GM21447 (cell line): ENCODE measurements around the gene DLX5.

Experiments used
- ATAC-seq: cut with Tn5 transposase; IDR thresholded peaks from one replicate; pipeline ENCODE4 v1.9.1; 2021; ENCODE audit not compliant: unreplicated experiment

The DLX5 gene

DNA sequence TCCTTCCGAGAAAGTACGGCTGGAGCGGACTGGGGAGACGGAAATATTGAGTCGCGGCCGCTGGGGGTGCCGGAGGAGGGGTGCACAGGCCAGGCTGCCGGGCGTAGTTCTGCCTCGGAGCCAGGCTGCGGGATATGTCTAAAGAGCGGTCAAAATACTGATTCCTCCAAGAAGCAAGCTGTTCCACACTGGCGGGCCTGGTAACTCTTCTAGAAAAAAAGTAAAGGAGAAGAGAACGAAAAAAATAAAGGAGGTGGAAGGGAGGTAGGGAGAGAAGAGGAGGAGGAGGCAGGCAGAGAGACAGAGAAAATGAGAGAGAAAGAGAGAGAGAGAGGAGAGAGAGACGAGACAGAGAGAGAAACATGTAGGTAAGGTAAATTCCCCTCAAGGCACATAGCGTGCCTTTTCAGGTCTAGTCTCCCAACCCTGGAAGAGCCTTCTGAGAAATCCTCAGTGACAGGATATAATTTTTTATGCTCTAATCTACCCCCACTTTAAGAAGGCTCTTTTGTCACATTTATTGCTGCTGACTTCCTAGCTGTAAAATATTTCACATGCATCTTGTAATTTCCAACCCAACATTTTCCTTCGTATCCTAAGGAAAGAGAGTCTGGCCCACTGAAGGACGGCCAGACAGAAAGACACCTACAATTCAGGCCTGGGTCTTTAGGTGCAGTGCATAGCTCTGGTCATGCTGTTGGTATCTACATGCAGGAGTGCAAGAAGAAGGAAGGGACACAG is 5.7 kb downstream of the DLX5 start:
- ATAC-seq, result no peak

GRCh38 chr7:97018126-97018601 is 6.5 kb downstream of the DLX5 start:
- no peak for ATAC-seq

DNA sequence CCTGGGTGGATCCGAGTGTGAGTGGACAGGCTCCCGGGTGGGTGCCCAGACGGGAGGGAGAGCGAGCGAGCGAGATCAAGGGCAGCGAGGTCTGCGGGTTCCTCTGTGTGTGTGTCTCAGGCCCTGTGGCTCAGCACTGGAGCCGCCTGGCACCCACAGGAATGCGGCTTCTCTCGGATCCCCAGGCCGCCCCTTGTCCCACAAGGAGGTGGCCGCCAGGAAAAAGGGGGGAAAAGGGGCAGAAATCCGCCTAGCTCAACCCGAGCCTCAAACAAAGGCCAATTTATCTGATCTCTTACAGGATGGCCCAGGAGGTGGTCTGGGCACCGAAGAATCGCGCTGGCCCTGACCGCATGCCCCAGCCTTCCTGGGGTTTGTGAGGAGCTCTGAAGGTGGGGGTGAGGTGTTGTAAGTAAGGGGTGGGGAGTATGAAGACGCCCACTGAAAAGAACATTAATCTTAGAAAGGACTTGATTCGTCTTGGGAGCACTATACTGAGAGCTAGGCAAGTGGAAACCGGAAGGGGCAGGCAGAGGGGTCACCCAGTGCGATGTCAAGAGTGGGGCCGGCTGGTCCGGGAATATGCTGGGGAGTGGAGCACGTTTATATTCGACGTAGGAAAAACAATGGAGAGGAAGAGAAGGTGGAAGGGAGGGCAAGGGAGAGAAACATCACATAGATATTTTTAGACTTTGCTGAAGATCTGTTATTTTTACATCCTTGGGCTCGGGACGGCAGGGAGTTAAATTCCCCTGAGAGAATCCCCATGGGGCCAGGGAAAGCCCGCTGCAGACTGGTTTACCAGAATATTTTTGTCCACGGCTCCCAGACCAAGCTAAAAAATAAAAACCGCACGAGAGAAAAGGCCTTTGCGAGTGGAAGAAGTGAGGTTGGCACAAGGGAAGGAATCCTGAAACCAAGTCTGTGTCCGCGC is 7.2 kb downstream of the DLX5 start:
- ATAC-seq, result no peak

- ATAC-seq, result no peak
These were observed 8.0 kb downstream of the DLX5 start for GRCh38 chr7:97016381-97017191.

- no peak for ATAC-seq
These were observed 8.8 kb downstream of the DLX5 start for GRCh38 chr7:97015756-97016380.

GRCh38 chr7:97015279-97015678 is 9.4 kb downstream of the DLX5 start:
- no peak for ATAC-seq

DNA sequence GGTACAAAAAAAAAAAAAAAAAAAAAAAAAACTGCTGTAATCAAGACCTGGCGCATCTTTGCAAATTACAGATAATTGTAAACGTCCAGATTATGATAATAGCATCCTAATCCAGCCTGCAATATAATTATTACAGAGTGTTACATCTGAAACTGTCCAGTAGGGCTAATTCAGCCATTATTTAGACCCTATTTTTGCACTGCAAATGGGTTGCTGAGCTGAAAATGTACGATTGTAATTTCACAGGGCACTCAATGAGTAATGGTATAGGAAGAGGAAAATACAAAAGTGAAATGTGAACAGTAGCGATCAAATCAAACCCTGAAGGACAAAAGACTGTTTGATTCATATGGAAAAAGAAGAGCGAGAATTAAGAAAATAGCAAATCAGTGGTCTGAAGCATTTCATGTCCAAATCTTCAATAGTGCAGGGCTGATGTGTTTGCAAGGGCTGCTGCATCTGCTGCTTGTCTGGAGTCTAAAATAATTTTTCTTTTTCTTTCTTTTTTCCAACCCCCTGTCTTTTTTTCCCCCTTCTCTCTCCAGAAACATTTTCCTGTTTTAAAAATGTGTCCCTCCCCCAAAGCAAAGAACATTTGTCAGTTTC is 10.4 kb downstream of the DLX5 start:
- ATAC-seq, result no peak

- no peak for ATAC-seq
These were observed 10.8 kb downstream of the DLX5 start for GRCh38 chr7:97013845-97014134.

DNA sequence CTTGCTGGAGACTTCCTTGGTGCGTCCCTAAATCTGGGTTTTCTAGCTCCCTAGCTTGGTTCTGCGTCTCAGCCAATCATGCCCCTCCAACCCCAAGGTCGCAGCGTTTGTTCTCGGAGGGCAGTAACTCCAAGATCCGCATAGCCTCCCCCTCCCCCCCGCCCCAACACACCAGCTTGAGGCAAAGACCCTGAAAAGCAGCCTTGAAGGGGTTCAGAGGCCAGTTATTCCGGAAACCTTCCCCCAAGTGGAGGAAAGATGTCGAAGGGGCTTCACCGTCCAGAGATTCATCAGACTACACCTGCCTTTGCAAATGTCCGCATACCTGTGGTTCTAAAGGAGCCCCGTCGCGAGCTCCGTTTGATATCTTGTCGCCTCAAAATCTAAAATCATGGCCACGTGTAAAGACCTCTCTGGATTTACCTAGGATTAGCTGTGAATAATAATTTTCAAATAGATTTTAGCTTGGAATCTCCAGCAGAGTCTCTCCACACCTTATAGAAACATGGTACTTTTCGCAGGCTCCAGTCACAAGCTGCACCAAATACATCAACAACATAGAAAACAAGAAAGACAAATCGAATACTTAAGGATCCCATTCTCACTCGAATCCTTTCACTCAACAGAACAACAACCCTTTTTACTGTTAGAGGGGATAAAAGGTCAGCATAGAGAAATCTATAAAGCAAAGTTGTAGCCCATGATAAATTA is 11.3 kb downstream of the DLX5 start:
- ATAC-seq, result no peak

- no peak for ATAC-seq
These were observed 12.1 kb downstream of the DLX5 start for GRCh38 chr7:97012365-97013133.

- no peak for ATAC-seq
These were observed 12.9 kb downstream of the DLX5 start for GRCh38 chr7:97011536-97012364.

DNA sequence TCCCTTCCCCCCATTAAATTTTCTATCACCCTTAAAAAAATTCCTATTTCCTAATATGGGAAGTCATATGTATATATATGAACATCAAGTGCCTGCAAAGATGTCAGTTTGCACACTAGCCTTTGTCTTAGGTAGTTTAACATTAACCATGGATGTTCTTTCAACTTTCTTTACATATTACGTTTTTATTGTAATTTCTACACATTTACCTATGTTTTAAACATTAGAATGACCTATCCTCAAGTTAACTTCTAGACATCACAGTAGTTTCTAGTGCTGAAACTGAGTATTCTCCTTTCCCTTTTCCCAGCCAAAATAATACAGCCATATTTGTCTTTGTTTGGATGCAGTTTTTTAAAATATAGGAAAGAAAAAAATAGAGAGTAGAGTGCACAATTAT is 13.5 kb downstream of the DLX5 start:
- ATAC-seq, result no peak

DNA sequence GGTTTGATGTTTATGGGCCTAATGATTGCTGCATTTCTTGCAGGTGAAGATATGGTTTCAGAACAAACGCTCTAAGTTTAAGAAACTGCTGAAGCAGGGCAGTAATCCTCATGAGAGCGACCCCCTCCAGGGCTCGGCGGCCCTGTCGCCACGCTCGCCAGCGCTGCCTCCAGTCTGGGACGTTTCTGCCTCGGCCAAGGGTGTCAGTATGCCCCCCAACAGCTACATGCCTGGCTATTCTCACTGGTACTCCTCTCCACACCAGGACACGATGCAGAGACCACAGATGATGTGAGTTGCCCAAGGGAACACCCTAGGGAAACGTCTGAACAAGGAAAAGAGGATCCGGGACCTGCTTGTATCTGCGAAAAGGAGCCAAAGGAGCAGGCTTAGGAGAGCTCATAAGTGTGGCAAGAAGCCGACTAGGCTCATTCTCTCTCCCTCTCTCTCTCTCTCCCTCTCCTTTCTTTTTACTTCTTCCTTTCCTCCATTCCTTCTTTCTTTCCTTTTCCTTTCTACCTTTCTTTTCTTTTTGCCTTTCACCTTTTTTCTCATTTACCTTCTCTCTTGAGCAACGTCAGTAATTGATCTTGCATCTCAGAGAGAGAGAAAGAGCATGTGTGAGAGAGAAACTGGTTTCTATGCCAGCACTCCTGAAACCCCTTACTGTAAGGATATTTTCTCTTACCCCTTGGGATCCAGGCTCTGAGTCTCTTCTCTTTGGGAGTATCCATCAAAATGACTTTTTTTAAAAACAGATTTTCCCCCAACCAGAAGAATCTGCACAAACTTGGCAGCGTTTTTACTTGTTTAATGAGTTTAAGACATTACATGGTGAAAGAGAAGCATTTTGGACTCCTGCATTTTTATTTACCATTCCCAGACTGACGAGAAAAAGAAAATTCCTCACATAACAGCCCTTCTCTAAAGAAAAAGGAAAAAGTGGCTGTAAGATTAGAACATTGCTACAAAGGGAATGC is 14.6 kb downstream of the DLX5 start:
- ATAC-seq, result no peak

- ATAC-seq, result no peak
These were observed 16.2 kb downstream of the DLX5 start for GRCh38 chr7:97008275-97008917.

DNA sequence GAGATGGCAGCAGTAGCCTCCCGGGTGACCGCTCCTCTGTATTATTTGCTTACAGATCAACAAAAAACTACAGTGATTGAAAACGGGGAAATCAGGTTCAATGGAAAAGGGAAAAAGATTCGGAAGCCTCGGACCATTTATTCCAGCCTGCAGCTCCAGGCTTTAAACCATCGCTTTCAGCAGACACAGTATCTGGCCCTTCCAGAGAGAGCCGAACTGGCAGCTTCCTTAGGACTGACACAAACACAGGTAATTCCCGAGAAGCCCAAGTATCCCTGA is 17.1 kb downstream of the DLX5 start:
- no peak for ATAC-seq

DNA sequence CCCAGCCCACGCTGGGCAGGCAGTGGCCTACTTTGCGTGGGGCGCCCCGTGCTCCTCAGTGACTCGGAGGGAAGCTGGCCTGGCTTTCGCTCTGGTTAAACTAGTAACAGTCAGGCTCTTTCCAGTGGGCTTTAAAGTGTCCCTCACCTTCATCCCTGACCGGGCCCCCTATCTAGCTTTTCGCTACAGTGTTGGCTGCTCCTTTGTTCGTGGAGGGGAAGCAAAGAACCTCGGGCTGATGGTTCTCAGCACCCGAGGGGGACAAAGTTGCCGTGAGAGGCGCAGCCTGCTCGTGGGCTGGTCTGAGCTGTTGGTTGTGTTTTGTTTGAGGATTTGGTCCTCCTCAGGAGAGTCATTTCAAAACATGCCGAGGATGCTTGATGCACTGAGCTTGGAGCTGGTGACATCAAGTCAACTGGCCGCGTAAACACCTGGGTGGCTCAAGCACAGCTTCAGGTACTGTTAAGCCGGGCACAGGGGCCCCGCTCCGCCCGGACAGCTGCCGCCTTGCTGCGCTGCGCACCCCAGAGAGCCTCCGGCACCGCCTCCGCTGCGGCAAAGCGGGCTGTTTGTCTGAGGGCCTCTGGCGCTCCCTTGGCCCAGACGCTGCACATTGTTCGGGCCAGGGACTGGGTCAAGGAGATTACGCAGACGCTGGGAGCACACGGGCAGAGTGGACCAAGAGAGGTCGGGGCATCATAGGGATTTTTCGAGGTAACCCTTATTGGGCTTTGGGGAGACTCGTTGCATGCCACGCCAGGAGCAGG is 17.6 kb downstream of the DLX5 start:
- no peak for ATAC-seq
